HG02852 (cell line): Measurements from ENCODE around the gene CBARP.

Experiments used
- ATAC-seq: cut with Tn5 transposase; IDR thresholded peaks from one replicate; pipeline ENCODE4 v1.9.1; 2021; ENCODE audit warnings: mild to moderate bottlenecking, moderate library complexity; ENCODE audit not compliant: unreplicated experiment

CBARP gene

DNA sequence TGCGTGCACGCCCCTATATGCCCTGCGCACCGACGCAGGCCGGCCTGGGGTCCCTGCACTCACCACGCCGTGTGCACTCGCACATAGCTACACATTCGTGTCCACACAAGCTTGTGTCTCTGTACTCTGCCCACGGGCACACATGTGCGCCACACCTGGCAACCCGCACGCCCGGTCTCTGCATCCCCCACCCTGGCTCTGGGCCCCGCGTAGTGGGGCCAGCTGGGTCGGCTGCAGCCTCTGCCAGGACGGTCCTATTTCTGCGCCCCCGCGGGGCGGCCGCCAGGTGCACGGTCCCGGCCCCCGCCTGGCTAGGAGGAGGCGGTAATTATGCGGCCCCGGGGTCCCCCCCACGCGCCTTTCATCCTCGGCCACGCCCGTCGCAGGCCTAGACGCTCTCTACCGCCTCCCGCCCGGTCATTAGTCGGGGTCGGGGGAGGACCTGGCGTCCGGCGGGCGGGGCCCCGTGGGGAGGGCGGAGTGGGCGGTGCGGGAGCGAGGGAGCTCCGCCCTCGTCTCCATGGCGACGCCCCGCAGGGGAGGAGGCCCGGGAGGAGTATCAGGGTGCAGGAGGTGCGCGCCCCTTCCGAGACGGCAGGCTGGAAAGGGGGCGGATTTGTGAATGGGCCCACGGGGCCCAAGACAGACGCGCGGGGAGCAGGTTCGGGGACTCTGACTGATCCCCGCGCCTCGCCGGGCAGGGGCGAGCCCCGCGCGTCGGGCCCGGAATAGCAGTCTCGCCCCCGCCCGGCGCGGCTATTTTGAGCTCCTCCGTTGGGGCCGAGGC, 28.5 kb upstream of the CBARP start:
- ATAC-seq = peak; percentile 31

DNA sequence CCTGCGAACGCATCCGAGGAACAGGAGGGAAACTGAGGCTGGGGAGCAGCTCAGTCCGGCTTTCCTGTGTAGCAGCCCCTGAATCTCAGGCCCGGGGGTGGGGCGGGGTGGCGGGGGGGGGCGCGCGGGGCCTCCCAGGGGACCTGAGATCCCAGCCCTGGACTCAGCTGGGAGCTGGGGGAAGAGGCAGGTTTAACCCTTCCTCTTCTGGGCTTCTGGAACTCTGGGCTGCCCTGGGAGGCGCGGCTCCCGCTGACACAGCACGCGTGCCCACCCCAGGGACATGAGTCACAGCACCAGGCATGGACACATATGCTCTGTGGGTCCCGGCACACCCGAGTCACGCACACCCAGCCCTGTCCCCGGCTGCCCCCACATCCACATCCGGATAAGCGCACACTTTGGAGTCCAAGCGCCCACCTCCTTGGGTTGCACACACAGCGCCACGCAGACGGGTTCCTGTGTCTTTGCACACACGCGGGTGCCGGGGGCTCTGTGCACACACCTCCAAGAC, 27.9 kb upstream of the CBARP start:
- no peak for ATAC-seq

DNA sequence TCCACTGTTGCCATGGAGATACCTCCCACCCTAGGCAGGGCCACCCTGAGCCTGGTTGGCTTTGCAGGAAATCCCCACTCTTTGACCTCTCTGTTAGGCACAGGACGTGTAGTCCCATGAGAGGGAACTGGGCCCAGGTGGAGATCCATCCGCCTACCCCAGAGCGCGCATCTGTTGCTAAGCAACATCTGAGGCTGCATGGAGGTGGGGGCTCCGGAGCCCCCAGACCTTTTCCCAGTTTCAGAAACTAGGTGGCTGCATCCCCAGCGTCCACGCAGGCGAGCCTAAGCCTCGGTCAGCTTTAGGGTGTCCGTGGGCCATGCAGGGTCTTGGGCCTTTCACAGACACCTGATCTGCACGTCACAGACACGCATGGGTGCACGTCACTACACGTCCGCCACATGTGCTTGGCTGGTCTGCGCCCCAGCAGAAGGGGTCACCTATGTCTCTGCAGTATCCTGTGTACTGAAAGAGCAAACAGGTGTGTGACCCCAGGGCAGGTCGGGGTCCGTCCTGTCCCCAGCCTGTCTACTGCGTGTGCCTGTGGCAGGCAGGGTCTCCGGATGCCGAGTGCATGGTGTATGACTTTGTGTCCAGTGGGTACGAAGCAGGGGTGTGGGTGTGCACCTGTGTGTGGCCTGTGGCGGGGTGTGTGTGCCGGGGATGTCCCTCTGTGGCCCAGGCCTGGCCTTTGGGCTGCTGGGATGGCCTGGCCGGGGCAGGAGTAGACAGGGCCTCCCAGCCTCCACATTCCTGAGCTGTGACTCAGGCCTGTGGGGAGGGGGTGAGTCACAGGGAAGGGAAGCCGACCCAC, 27.2 kb upstream of the CBARP start:
- no peak for ATAC-seq

DNA sequence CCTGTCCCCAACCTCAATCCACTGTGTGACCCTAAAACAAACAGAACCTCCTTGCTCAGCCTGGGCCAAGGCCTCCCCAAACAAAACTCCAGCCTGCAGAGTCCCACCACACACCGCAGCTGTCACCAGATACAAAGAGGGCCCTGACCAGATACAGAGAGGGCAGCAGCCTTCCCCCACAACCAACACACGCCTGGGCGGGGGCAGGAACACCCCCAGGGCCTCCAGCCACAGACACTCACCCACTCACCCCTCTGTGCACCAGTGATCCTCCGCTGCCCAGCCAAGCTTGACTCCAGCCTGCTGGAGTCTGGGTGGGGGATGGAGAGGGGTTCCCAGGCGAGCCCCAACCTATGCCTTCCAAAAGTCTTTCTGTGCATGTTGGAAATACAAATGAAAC, 25.4 kb upstream of the CBARP start:
- ATAC-seq = no peak

DNA sequence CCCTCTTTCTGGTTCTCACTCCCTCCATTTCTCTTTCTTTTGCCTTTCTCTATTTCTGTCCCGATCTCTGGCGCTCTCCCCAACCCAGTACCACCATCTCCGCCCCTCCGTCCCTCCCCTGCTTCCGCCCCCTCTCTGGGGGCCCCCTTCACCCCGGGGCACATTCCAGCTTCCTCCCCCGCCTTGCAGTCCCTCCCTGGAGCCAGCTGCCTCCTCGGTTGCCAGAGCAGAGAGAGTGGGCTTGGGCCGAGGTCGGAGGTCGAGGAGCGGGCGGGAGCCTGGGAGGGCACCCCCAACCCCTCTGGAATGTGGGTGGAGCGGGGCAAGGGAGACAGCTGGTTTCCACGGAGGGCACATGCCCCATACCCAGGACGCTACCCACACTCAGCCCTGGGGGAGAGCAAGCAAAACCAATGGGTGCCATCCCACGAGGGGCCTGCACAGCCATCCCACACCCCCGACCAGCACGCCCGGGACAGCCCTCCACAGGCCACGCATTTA, 24.9 kb upstream of the CBARP start:
- no peak for ATAC-seq

DNA sequence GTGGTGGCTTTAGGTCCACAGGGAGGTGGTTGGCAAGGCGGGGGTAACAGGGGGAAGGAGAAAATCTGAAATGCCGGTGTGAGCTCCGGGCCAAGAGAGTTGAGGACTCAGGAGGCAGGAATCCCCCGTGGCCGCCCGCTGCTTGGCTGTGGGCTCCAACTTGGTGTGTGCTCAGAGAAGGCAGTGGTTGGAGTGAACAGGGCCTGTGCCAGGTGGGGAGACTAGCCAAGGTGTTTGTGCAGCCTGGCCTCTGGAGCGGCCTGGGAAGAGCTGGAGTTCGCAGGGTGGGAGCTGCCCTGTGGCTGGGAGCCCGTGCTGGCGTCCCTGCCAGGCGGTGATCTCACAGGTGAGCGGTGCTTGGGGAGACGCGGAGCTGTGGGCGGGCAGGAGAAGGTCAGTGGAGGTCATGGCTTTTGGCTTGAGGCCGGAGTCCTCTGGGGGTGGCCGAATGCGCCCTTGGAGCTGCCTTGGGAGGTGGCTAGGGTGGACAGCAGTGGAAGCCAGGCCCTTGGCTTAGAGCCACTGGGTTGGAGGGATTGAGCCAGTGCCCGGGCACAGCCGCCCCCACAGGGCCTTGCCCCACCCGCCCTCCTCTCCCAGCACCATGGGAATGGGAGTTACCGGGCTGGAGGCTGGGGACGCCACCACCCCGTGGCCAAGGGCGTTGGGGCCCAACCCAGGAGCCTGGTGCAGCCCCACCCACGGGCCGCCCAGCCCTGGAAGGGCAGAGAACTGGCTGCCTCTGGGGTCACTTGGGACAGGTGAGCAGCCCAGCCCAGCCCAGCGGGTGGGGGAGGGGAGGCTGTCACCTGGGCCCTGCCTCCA, 24.2 kb upstream of the CBARP start:
- ATAC-seq = no peak

DNA sequence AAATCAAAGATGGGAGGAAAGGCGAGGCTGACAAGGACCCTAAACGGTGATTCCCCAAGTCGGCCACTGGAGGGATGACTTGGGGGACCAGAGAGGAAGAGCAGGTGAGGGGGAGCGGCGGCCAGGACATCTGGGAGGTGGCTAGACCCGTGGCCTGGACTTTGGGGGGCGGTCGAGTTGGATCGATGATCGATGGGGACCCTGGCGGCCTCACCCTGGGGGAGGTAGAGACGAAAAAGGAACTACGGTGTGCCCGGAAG, 23.7 kb upstream of the CBARP start:
- ATAC-seq = no peak

DNA sequence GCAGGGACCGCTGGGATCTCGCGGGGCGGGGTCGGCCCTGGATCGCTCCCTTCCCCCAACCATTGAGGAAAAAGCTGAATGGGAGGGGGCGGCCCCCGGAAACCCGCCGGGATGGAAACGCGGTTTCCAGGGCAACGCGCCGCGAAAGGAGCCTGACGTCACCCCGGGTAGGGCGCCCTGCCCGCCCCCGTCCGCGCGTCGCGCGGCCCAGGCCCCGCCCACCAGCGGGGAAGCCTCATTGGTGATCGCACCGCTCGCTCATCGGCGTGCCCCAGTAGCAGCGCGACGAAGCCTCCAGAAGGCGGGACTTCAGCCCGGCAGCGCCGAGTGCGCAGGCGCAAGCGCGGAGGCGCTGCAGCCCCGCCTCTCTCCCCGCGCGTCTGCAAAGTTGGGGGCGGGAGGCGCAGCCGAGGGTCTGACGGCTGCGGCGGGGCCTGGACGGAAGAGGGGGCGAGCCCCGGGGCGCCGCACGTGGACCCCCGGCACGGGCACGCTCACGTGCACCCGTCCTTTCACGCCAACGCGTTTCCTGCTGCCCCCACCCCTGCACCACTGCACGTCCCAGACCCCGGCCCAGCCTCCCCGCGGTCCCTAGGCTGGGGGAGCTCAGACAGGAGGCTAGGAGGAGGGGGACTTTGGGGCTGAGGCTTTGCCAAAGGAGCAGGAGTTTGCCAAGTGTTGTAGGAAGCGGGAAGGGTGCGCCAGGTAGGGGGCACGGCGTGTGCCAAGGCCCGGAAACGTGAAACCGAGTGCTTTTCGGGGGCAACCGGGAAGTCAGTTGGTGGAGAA, 23.1 kb upstream of the CBARP start:
- peak; percentile 53 for ATAC-seq

DNA sequence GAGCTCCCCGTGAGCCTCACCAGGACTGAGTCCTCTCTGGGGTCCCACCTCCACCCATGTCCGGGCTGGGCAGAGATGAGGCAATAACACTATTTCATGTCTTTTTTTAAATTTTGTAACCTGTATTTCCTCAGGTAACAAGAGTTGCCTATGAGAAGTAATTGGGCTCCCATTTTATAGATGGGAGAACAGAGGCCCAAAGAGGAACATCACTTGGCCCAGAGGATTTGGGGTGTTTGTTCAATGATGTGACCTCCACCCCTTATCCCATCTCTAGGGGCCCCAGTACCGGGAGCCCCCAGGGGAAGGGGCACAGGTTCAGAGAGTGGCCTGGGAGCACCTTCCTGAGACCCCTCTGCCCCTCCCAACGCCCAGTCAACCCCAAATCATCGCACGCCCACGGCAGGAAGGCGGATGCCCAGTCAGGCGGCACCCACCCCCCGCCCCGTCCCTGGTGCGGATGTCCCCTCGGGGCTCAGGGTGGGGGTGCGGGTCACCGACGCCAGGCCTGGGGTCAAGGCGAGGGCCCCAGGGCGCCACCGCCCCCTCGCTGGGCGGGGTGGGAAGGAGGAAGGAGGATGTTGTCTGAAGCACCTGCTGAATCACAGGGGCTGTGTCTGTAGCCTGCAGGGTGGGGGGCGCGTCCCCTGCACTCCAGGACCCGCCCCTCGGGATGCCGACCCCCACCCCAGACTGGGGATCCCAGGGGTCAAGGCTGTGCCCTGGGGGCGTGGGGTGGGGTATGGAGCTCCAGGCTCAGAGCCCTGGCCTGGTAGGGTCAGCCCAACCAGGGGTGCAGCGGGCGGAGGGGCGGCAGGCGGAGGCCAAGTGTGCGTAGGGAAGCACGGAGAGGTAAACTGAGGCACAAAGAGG, 22.3 kb upstream of the CBARP start:
- ATAC-seq = peak; percentile 4

DNA sequence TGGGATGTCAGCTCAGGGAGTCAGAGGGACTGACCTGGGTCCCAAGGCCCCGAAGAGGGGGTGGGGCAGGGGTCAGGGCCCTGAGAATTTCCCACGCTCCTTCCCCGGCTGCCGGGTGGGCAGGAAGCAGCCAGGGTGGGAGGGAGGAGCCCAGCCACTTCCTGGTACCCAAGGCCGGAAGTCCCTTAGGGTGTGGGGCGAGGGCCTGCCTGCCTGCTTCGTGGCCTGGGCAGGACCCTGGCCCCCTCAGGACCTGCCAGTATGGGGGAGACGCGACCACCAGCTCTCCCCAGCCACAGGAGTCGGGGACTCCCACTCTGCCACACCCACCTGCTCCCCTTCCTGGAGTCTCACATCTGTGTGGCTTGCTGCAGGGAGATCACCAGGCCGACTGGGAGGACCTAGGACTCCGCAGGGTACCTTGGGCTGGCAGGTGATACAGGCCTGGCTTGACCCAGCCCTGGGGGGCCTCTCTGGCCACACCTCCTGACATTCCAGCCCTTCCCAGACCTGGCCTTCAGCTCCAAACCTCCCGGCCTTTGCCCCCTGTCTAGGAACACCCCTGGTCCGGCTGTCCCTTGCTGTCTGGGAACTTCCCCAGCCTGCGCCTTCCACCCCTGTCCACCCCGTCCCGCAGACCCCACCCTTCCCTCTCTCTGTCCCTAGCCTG, 21.5 kb upstream of the CBARP start:
- ATAC-seq = no peak

DNA sequence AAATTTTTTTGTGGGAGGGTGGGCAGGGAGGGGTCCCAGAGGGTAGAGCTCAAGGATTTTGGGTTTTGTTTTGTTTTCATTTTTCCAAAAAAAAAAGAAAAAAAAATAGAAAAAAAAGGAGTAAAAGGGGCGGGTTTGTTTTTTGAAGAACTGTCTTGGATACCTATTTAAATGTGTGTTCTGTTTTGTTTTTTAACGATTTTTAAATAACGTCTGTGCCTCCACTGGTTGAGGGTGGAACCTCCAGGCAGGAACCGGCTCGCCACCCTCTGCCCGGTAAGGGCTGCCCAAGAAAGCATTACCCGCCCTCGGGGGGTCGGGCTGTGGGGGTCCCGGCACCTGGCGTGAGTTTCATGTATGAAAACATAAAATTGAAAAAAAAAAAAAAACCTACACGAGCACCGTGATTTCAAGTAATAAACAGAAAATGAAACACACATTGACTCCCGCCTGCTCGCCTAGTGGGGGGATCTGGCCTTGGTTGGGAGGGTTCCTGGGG, 21.0 kb upstream of the CBARP start:
- no peak for ATAC-seq

DNA sequence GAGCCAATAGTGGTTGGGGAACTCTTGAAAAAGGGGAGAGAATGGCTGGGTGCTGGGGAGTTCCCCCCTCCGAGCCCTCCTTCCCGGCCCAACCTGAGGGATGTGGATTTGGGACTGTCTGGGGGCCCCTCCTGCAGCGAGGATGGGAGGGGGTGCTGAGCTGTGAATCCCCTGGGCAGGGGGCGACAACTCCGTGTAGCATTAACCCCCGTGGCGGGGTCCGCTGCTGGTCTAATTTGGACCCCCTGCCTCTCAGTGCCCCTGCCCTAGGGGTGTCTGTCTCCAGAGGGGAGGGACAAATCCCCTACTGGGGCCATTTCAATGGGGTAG, 20.3 kb upstream of the CBARP start:
- no peak for ATAC-seq

DNA sequence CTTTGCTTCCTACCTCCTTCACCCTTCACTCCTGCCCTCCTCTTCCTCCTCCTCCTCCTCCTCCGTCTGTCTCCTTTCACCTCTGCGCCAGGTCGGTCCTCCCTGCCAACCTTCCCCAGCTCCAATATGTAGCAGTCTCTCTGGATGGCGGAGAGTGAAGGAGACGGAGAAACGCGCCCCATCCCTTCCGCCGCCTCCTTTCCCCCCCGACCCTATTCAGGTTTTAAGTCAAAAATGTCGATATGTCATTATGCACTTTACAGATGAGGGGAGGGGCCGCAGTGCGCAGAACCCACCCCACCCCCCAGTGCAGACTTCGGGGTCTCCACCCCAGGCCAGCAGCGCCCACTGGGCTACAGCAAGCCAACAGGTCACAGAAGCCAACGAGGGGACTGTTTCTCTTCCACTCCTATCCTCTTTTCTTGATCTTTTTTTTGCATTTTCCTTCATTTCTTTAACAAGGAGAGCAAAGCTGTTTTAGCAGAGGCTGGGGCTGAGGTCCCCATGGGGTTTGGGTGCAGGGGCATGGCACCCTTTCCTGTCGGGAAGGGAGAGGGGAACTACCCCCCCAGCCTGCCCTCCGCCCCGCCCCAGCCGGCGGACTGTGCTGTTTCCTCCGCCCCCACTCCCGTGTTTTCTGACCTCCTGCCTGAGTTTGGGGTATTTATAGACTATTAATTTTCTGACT, 19.8 kb upstream of the CBARP start:
- ATAC-seq = no peak

DNA sequence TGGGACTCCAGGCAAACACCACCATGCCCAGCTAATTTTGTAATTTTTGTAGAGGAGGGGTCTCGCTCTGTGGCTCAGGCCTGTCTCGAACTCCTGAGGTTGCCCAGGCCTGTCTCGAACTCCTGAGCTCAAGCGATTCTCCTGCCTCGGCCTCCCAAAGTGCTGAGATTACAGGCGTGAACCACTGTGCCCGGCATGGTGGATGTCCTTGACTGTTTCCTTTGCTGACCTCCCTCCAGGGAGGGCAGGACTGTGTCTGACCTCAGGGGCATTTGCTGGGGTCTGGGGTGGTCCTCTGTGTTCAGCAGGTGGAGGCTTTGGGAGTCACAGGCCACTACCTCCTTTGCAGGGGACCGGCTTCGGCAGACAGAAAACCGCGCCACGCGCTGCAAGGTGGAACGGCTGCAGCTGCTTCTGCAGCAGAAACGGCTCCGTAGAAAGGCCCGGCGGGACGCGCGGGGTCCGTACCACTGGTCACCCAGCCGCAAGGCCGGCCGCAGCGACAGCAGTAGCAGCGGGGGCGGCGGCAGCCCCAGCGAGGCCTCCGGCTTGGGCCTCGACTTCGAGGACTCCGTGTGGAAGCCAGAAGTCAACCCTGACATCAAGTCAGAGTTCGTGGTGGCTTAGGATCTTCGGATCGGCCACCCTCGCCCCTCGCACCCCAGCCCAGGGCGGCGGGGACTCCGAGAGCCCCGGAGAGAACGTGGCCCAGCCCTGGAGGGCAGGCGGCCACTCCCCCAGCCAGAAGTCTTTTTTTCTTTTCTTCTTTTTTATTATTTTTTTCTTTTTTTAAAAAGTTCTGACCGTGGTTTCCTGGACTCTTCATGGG, 19.1 kb upstream of the CBARP start:
- no peak for ATAC-seq

DNA sequence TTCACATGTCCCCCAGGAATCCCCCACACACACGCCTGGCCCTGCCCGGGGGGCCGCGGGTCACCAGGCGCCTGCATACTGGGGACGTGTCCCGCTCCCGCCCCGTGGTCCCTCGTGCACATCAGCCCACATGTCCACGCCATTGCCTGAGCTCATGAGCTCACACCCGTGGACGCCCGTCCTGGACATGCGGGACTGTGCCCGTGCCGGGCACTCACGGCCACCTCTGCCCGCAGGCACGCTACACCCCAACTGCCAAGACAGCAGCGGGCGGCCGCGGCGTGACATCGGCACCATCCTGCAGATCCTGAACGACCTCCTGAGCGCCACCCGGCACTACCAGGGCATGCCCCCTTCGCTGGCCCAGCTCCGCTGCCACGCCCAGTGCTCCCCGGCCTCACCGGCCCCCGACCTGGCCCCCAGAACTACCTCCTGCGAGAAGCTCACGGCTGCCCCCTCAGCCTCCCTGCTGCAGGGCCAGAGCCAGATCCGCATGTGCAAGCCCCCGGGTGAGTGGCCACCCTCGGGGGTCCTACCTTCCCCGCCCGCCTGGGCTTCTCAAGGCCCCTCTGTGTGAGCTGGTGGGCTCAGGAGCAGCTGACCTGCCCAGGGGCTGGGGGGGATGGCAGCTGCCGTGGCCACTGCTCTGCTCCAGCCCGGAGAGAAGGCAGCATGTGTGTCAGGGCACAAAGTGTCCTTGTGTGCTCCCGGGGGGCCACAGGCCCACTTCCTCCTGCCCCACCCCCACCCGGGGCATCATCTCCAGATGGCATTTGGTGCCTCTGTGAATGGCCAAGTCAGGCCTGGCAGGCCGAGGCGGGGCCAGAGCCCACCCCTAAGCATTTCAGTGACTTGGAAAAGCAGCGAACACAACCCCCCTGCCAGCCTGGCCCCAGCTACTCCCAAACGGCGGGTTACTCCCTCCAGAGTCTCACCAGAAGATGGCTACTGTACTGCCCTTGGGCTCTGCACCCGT, 17.7 kb upstream of the CBARP start:
- ATAC-seq = no peak

DNA sequence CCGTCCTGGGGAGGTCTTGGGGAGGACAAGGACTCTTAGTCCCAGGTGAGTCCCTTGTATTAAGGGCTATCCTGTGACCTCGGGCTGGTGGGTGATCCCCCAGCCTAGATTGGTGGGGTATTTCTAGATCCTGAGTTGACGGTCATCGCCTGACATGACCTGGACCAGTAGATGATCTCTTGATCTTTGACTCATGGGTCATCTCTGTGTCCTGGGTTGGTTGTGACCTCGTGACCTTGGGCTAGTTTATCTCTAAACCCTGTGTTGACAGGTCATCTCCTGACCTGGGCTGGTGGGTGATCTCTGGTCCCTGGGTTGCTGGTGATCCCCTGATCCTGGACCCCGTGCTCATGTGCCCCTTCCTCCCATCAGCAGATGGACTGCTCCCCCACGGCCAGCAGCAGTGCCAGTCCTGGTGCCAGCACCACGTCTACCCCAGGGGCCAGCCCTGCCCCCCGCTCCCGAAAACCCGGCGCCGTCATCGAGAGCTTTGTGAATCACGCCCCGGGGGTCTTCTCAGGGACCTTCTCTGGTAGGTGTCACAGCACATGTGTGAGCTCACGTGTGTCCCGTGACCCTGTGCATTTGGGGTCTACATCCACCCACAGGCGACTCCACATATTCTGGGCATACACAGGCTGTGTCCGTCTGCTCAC, 16.9 kb upstream of the CBARP start:
- no peak for ATAC-seq
